HG03354 (cell line): ENCODE data around the gene CPN2.

ENCODE experiments used
- ATAC-seq: cut with Tn5 transposase; IDR thresholded peaks from one replicate; pipeline ENCODE4 v1.9.1; 2021; ENCODE audit warnings: mild to moderate bottlenecking; ENCODE audit not compliant: unreplicated experiment, poor library complexity, severe bottlenecking

The CPN2 gene

DNA sequence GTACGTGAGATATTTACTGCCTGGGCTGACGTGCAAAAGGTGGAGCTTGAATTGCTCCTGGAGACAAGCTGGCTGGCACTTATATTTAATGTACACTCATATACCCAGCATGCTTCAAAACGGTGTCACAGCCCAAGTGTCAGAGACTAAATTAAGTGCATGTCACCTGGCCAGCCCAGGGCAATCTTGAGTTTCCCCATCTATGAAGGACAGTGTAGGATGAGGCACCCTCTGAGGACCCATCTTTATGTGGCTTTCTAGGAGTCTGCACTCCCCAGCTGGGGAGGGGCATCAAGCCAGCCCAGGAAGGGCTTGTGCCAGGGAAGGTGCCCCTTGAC, 13.2 kb upstream of the CPN2 start:
- no peak for ATAC-seq

DNA sequence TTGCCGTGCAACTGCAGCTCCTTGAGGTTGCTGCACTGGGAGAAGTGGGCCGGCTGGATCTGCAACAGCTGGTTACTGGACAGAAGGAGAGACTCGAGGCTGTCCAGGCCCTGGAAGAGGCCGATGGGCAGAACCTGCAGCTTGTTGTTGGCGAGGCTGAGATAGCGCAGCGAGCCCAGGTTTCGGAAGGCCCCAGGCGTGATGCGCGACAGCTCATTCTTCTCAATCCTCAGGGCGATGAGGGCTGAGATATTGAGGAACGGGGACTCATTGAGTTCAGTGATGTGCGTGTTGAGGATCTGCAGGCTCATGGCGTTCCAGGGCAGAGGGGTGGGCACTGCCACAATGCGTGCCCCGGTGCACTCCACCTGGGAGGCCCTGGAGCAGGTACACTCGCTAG, 9.4 kb upstream of the CPN2 start:
- no peak for ATAC-seq

GRCh38 chr3:194357681-194358080, 6.6 kb upstream of the CPN2 start:
- ATAC-seq: no peak

DNA sequence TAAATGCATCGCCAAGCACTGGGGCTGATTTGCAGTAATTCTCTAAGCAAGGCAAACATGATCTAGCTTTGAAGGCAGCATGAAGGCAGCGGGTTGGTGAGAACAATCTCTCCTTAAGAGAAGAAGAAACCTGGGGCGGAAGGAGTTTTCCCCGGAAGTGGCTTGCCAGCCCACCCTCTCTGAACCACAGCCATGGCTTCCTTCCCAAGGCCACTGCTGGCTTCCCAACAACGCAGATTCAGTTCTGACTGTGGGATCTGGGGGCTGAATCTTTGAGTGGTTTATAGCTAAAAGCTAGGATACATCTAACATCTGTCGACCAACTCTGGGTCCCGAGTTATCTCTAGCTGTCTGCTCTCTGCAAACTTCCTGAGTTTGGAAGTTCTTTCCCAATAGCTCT, 4.3 kb upstream of the CPN2 start:
- no peak for ATAC-seq

DNA sequence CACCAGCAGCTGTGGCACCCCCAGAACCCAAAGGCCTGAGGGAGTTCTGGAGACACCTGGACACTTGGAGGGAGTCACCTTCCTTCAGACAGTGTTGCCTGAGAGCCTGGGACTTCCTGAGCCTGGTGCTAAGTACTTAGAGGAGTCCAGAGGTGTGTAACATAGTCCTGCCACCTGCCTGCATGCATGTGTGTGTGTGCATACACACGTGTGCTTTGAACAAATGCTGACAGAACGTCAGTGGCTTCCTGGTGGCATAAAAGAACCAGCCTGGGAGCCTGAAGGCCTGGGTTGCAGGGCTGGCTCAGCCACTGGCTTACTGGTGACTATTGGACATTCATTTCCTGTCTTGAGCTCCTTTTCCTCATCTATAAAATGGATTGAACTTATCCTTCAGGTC, 3.2 kb upstream of the CPN2 start:
- ATAC-seq: no peak

- no peak for ATAC-seq
These were observed 1.6 kb upstream of the CPN2 start for GRCh38 chr3:194352667-194353246.

DNA sequence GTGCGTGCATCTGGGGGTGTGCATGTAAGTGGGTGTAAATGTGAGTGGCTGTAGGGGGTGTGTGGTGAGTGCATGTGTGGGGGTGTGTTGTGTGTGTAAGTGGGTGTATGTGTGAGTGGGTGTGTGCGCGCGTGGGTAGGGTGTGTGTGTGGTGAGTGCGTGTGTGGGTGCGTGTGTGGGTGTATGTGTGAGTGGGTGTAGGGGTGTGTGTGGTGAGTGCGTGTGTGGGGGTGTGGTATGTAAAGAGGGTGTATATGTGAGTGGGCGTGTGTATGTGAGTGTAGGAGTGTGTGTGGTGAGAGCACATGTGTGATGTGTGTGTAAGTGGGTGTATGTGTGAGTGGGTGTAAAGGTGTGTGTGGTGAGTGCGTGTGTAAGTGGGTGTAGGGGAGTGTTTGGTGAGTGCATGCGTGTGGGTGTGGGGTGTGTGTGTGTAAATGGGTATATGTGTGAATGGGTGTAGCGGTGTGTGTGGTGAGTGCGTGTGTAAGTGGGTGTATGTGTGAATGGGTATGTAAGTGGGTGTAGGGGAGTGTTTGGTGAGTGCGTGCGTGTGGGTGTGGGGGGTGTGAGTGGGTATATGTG, 916 bp upstream of the CPN2 start:
- no peak for ATAC-seq

GRCh38 chr3:194350726-194351071, 429 bp downstream of the CPN2 start:
- ATAC-seq: no peak

DNA sequence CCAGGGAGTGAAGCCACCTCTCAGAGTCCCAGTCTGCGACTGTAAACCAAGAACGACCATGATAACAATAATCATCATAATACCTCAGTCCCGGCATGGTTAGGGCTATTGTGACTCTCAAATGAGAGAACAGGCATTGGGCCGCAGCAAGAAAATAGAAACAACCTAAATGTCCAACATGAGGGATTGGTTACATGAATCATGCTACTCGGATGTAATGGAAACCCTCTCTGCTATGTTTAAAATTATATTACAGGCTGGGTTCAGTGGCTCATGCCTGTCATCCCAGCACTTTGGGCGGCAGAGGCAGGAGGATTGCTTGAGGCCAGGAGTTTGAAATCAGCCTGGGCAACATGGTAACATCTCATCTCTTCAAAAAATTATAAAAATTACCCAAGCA, 2.8 kb downstream of the CPN2 start:
- no peak for ATAC-seq

GRCh38 chr3:194346621-194347020, 4.5 kb downstream of the CPN2 start:
- ATAC-seq: no peak

GRCh38 chr3:194346035-194346434, 5.1 kb downstream of the CPN2 start:
- no peak for ATAC-seq

DNA sequence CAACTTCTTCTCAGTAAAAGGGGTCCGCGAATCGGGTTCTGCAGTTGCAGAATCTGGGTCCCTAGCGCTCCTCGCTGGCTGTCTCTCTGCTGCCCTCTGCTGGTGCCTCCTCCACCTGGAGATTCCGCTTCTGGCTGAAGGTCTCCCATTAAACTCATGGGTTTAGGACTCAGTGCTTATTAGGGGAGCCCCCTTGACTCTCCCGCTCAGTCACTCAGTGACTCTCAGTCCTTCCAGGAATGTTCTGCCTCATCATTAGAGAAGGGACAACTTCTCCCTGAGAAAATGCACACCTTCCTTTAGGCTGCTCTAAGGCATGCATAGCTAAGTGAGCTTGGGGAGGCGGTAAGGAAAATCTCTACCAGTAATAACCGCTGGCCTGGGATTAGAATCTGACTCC, 7.1 kb downstream of the CPN2 start:
- no peak for ATAC-seq

DNA sequence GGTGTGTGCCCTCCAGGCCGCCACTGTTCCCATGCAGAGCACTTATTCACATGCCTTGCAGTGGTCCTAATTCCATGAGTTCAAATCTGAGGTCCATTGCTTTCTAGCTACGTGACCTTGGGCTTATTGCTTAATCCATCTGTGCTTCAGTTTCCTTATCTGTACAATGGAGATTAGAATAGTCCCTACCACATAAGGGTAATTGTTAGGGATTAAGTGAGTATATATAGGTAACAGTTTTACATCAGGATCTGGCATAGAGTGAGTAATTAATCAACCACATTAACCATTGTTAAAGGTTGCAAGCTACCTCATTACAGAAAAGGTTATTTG, 7.6 kb downstream of the CPN2 start:
- no peak for ATAC-seq

GRCh38 chr3:194342861-194343560, 8.1 kb downstream of the CPN2 start:
- no peak for ATAC-seq

DNA sequence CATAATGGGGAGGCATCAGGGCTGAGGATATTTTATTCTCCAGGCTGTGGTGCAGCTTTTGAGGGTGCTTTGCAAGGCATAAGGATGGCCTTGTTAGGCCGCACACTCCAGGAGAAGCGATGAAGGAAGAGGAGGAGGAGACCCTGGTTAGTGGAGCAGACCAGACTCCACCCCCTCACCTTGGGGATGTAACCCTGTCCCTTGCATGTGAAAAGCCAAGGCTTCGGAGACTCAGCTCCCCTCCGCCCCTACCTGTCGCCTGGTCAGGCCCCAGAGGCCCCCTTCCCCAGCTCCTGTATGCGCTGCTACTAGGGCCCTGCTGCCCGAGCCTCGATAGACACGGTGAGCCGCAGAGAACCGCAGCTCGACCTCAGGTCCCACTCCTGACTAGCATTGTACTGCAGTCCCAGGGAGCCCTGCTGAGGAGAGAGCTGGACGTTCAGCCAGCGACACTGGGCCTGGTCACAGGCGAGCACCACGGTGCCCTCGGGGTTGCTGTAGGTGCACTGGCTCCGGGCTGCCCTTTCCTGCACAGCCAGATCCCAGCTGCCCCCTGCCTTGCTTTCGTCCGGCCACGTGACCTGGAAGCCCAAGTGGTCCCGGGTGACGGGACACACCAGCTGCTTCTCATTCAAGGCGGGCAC, 10.2 kb downstream of the CPN2 start:
- no peak for ATAC-seq

DNA sequence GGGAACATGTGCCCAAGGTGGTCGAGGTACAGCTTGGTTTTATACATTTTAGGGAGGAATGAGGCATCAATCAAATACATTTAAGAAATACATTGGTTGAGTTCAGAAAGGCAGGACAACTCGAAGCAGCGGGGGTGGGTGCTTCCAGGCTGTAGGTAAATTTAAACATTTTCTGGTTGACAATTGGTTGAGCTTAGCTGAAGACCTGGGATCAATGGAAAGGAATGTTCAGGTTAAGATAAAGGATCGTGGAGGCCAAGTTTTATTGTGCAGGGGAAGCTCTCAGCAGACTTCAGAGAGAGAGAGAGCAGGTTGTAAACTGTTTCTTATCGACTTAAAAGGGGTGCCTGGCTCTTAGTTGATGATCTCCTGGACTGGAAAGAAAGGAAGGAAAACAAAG, 11.3 kb downstream of the CPN2 start:
- no peak for ATAC-seq

GRCh38 chr3:194339356-194339755, 11.8 kb downstream of the CPN2 start:
- ATAC-seq: no peak

GRCh38 chr3:194337965-194338753, 13.0 kb downstream of the CPN2 start:
- ATAC-seq: no peak

GRCh38 chr3:194336601-194337355, 14.3 kb downstream of the CPN2 start:
- no peak for ATAC-seq

DNA sequence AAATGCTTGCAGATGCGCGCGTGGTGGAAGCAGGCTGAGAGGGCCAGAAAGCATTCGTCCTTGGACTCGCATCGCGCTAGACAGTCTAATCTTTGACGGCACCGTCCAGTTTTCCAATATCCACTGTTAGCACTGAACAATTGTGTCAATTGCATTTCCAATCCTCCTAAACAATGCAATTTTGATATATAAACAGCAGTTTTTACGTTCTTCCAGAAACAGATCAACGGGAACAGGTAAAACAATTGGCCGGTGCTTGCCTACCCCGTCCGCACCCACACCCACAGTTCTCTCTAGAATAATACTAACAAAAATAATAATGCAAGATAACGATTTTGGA, 17.2 kb downstream of the CPN2 start:
- no peak for ATAC-seq
